Measurements from ENCODE around the gene GNL3L.
"Not testable (repeated sequence)": the region's sequence is repeated elsewhere in the genome, so short reads cannot be mapped to it uniquely, and the experiment has no call there.

Gene GNL3L

DNA sequence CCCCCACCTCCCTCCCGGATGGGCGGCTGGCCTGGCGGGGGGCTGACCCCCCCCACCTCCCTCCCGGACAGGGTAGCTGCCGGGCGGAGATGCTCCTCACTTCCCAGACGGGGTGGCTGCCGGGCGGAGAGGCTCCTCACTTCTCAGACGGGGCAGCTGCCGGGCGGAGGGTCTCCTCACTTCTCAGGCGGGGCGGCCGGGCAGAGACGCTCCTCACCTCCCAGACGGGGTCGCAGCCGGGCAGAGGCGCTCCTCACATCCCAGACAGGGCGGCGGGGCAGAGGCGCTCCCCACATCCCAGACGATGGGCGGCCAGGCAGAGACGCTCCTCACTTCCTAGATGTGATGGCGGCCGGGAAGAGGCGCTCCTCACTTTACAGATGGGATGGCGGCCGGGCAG, 42.6 kb downstream of the GNL3L start:
- DNase-seq (ENCODE audit: low spot score in 2 of 2); H3K27me3 Mint-ChIP-seq; ATAC-seq (replicated peaks; ENCODE audit: extremely low read depth, poor library complexity, severe bottlenecking); H3K36me3 Mint-ChIP-seq (ENCODE audit: insufficient read depth); H3K4me3 Mint-ChIP-seq; H3K9me3 Mint-ChIP-seq; H3K4me1 Mint-ChIP-seq; H3K27ac Mint-ChIP-seq (ENCODE audit: low read depth): not testable (repeated sequence)

DNA sequence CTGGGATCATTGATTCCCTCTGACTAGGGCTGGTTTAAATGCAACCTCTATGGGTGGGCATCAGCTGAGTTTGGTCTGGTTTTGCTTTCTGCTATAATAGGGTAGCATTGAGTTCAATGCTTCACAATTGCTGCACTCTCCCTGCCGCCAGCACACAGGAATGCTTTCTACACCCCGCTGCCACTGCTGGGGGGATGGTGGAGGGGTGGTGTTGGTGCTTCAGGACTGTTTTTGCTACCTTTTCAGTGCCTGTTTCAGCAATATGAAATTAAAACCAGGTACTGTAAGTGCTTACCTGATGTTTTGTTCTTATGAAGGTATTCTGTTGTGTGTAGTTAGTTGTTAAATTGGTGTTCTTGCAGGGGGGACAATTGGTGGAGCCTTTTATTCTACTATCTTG, 67.7 kb downstream of the GNL3L start:
- no peak overlapping the region for H3K4me3 Mint-ChIP-seq
- H3K27me3 Mint-ChIP-seq, result no peaks in the 10 kb centered on the region
- ATAC-seq (replicated peaks; ENCODE audit: extremely low read depth, poor library complexity, severe bottlenecking) (no peak), DNase-seq (ENCODE audit: low spot score in 2 of 2) (no peak)
- H3K27ac Mint-ChIP-seq (ENCODE audit: low read depth), result no peak overlapping the region
- H3K9me3 Mint-ChIP-seq, result no peaks in the 10 kb centered on the region
- peaks cover 1% of the 10 kb centered on the region for H3K36me3 Mint-ChIP-seq (ENCODE audit: insufficient read depth)
- no peaks in the 10 kb centered on the region for H3K4me1 Mint-ChIP-seq

DNA sequence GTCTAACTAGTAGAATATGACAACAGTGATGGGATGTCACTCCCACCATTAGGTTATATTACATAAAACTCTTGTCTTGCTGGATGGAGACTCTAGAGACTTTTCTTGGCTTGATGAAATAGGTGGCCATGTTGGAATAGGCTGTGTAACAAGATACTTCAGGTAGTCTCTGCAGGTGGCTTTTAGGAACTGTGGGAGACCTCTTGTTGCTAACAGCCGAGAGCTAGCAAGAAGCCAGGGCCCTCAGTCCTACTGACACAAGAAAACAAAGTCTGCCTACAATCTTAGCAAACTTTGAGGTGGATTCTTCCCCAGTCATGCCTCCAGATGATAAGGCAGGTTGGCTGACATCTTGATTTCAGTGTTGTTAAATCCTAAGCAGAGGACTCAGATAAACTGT, 72.5 kb downstream of the GNL3L start:
- DNase-seq (ENCODE audit: low spot score in 2 of 2), result no peak
- no peaks in the 10 kb centered on the region for H3K27me3 Mint-ChIP-seq
- no peak overlapping the region for H3K4me3 Mint-ChIP-seq
- H3K4me1 Mint-ChIP-seq, result no peaks in the 10 kb centered on the region
- ATAC-seq (replicated peaks; ENCODE audit: extremely low read depth, poor library complexity, severe bottlenecking), result no peak
- H3K9me3 Mint-ChIP-seq, result no peaks in the 10 kb centered on the region
- peaks cover 1% of the 10 kb centered on the region for H3K36me3 Mint-ChIP-seq (ENCODE audit: insufficient read depth)
- no peak overlapping the region for H3K27ac Mint-ChIP-seq (ENCODE audit: low read depth)

Measured in central memory CD8-positive, alpha-beta T cell (primary cell).